Measurements from ENCODE around the gene TGFA. TPM values are rescaled to one million over a fixed set of nuclear protein-coding genes. Genes with fewer than 3 reads are reported as not detected.

Gene TGFA
- total RNA-seq, 2 donors from 2014 or later: 1.1 to 1.9 TPM

- ATAC-seq (ENCODE audit: insufficient number of reproducible peaks, low FRiP score, low read depth) (no peak), DNase-seq (ENCODE audit: low spot score) (no peak)
- H3K27ac ChIP-seq: no peak overlapping the region
These were observed 22.1 kb downstream of the TGFA start for GRCh38 chr2:70531419-70532086.

GRCh38 chr2:70529610-70530009 lies 24.0 kb downstream of the TGFA start:
- Histone ChIP-seq H3K36me3 (no peaks in the 10 kb centered on the region), H3K27ac (no peak overlapping the region), H3K27me3 (replicated peaks; ENCODE audit: insufficient read depth) (no peaks in the 10 kb centered on the region), H3K4me3 (no peak overlapping the region), H3K4me1 (ENCODE audit: control insufficient read depth in 1 of 2, low read depth in 2 of 2) (peaks cover 0 to 6% of the 10 kb centered on the region in 2 donors), H3K9me3 (no peaks in the 10 kb centered on the region)
- DNase-seq (ENCODE audit: low spot score) (no peak), ATAC-seq (ENCODE audit: insufficient number of reproducible peaks, low FRiP score, low read depth) (no peak)
- TF ChIP-seq CTCF (IDR thresholded peaks at IDR 0.05): no peak

More at GRCh38 chr2:70531419-70532086, 22.1 kb downstream of the TGFA start:
- TF ChIP-seq CTCF (IDR thresholded peaks at IDR 0.05): no peak
- H3K36me3 ChIP-seq: no peaks in the 10 kb centered on the region
- no peak overlapping the region for H3K4me3 ChIP-seq
- no peaks in the 10 kb centered on the region for H3K27me3 ChIP-seq (replicated peaks; ENCODE audit: insufficient read depth)
- peaks cover 2% of the 10 kb centered on the region for H3K9me3 ChIP-seq
- no peaks in the 10 kb centered on the region for H3K4me1 ChIP-seq (ENCODE audit: control insufficient read depth in 1 of 2, low read depth in 2 of 2)

- peaks cover 0 to 12% of the 10 kb centered on the region in 2 donors for H3K4me1 ChIP-seq (ENCODE audit: control insufficient read depth in 1 of 2, low read depth in 2 of 2)
- H3K27ac ChIP-seq: no peak overlapping the region
- H3K27me3 ChIP-seq (replicated peaks; ENCODE audit: insufficient read depth): no peaks in the 10 kb centered on the region
- ATAC-seq (ENCODE audit: insufficient number of reproducible peaks, low FRiP score, low read depth) (no peak), DNase-seq (ENCODE audit: low spot score) (no peak)
- no peaks in the 10 kb centered on the region for H3K36me3 ChIP-seq
- TF ChIP-seq CTCF (IDR thresholded peaks at IDR 0.05): no peak
- no peaks in the 10 kb centered on the region for H3K9me3 ChIP-seq
- no peak overlapping the region for H3K4me3 ChIP-seq
These were observed 24.7 kb downstream of the TGFA start for GRCh38 chr2:70528929-70529328.

- no peaks in the 10 kb centered on the region for H3K36me3 ChIP-seq
- H3K27me3 ChIP-seq (replicated peaks; ENCODE audit: insufficient read depth): no peaks in the 10 kb centered on the region
- peaks cover 0 to 12% of the 10 kb centered on the region in 2 donors for H3K4me1 ChIP-seq (ENCODE audit: control insufficient read depth in 1 of 2, low read depth in 2 of 2)
- no peak overlapping the region for H3K27ac ChIP-seq
- ATAC-seq (ENCODE audit: insufficient number of reproducible peaks, low FRiP score, low read depth): no peak
- no peak for TF ChIP-seq CTCF (IDR thresholded peaks at IDR 0.05)
- no peak overlapping the region for H3K4me3 ChIP-seq
- H3K9me3 ChIP-seq: no peaks in the 10 kb centered on the region
- DNase-seq (ENCODE audit: low spot score): no peak
These were observed 25.4 kb downstream of the TGFA start for GRCh38 chr2:70528276-70528675.

- DNase-seq (ENCODE audit: low spot score) (no peak), ATAC-seq (ENCODE audit: insufficient number of reproducible peaks, low FRiP score, low read depth) (no peak)
- H3K27me3 ChIP-seq (replicated peaks; ENCODE audit: insufficient read depth): no peaks in the 10 kb centered on the region
- H3K27ac ChIP-seq: no peak overlapping the region
- H3K9me3 ChIP-seq: no peaks in the 10 kb centered on the region
- peaks cover 0 to 12% of the 10 kb centered on the region in 2 donors for H3K4me1 ChIP-seq (ENCODE audit: control insufficient read depth in 1 of 2, low read depth in 2 of 2)
- no peak for TF ChIP-seq CTCF (IDR thresholded peaks at IDR 0.05)
- no peak overlapping the region for H3K4me3 ChIP-seq
- no peaks in the 10 kb centered on the region for H3K36me3 ChIP-seq
These were observed 26.1 kb downstream of the TGFA start for GRCh38 chr2:70527447-70528080.

All from thoracic aorta (tissue), 2 donors.